ENCODE results near the gene SAFB.

The SAFB gene

GRCh38 chr19:5694167-5694955 is 71.5 kb downstream of the SAFB start:
- H3K4me3 ChIP-seq (ENCODE audit: low read depth, low read length), result no peak overlapping the region
- no peak for TF ChIP-seq CTCF (IDR thresholded peaks at IDR 0.05; ENCODE audit: low read depth, low read length)

GRCh38 chr19:5694956-5695648 is 72.2 kb downstream of the SAFB start:
- TF ChIP-seq CTCF (IDR thresholded peaks at IDR 0.05; ENCODE audit: low read depth, low read length), result no peak
- H3K4me3 ChIP-seq (ENCODE audit: low read depth, low read length), result no peak overlapping the region

GRCh38 chr19:5695649-5696195 is 72.8 kb downstream of the SAFB start:
- no peak for TF ChIP-seq CTCF (IDR thresholded peaks at IDR 0.05; ENCODE audit: low read depth, low read length)

GRCh38 chr19:5696196-5697021 is 73.5 kb downstream of the SAFB start:
- TF ChIP-seq CTCF (IDR thresholded peaks at IDR 0.05; ENCODE audit: low read depth, low read length), result no peak
- H3K4me3 ChIP-seq (ENCODE audit: low read depth, low read length), result no peak overlapping the region

More at GRCh38 chr19:5695649-5696195, 72.8 kb downstream of the SAFB start:
- no peak overlapping the region for H3K4me3 ChIP-seq (ENCODE audit: low read depth, low read length)

- no peak for TF ChIP-seq CTCF (IDR thresholded peaks at IDR 0.05; ENCODE audit: low read depth, low read length)
- no peak overlapping the region for H3K4me3 ChIP-seq (ENCODE audit: low read depth, low read length)
Measured at GRCh38 chr19:5697022-5697889, 74.4 kb downstream of the SAFB start.

GRCh38 chr19:5697890-5698634 is 75.2 kb downstream of the SAFB start:
- no peak for TF ChIP-seq CTCF (IDR thresholded peaks at IDR 0.05; ENCODE audit: low read depth, low read length)

More at GRCh38 chr19:5697890-5698634, 75.2 kb downstream of the SAFB start:
- no peak overlapping the region for H3K4me3 ChIP-seq (ENCODE audit: low read depth, low read length)

All from WI38 (cell line).